Measurements from ENCODE around the gene LINC00237. TPM values are rescaled to one million over a fixed set of nuclear protein-coding genes. Genes with fewer than 3 reads are reported as not detected.

LINC00237 gene
- total RNA-seq: not detected in 2 replicates

GRCh38 chr20:21106171-21107017, at the start of gene LINC00237:
LINC00237 (minus strand) TSS chr20:21106358.

GRCh38 chr20:21125849-21126580, 19.9 kb upstream of the LINC00237 start, which contains the start of gene KIZ:
KIZ (plus strand) TSS chr20:21126082; CDS start chr20:21126116, 34 bp downstream.

Other genes starting within 250 kb of the LINC00237 start
- 5.4 and 29.8 TPM in 2 replicates for gene KIZ, start 19.7 kb upstream of the LINC00237 start, total RNA-seq
- 60.0 and 68.7 TPM in 2 replicates for gene XRN2, start 197.0 kb upstream of the LINC00237 start, total RNA-seq

All from epithelial cell of alveolus of lung (primary cell).